ENCODE measurements around the gene NLGN1. TPM values are rescaled to one million over a fixed set of nuclear protein-coding genes. Genes with fewer than 3 reads are reported as not detected.

NLGN1 gene
- total RNA-seq, 1 donor from 2014 or later: 3.9 TPM

DNA sequence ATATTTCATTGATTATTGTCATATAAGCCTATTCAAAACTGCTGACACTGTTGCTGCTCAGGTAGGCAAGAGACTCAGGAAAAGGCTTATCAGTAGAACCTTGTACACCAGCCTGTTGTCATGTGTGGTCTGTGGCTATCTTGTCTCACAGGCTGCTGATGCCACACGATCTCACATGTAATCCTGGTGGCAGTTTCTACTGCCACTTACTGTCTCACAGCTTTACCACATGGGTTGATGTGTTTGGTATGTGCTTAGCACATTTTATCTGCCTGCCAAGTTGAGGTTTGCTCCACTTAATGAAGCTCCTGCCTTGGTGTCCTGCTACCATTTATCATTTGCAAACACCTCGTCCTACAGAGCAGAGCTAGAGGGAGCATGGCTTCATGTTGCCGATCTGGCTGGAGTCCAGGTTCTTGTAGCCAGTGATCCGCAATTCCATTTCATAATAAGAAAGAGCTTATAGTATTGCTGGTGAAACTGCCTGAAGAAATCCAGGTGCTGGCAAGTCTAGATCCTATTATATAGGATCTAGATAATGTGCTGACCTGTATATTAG is 637.9 kb downstream of the NLGN1 start:
- Histone ChIP-seq H3K27ac (no peak overlapping the region), H3K4me3 (no peak overlapping the region), H3K4me1 (no peaks in the 10 kb centered on the region), H3K27me3 (ENCODE audit: low read depth) (no peaks in the 10 kb centered on the region), H3K9me3 (no peaks in the 10 kb centered on the region), H3K36me3 (no peaks in the 10 kb centered on the region)
- DNase-seq: no peak
- intact Hi-C loops (cut with DNase I): no loop called here
- ATAC-seq: no peak
- TF ChIP-seq, protein P1, sequence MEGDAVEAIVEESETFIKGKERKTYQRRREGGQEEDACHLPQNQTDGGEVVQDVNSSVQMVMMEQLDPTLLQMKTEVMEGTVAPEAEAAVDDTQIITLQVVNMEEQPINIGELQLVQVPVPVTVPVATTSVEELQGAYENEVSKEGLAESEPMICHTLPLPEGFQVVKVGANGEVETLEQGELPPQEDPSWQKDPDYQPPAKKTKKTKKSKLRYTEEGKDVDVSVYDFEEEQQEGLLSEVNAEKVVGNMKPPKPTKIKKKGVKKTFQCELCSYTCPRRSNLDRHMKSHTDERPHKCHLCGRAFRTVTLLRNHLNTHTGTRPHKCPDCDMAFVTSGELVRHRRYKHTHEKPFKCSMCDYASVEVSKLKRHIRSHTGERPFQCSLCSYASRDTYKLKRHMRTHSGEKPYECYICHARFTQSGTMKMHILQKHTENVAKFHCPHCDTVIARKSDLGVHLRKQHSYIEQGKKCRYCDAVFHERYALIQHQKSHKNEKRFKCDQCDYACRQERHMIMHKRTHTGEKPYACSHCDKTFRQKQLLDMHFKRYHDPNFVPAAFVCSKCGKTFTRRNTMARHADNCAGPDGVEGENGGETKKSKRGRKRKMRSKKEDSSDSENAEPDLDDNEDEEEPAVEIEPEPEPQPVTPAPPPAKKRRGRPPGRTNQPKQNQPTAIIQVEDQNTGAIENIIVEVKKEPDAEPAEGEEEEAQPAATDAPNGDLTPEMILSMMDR (IDR thresholded peaks at IDR 0.05): no peak

DNA sequence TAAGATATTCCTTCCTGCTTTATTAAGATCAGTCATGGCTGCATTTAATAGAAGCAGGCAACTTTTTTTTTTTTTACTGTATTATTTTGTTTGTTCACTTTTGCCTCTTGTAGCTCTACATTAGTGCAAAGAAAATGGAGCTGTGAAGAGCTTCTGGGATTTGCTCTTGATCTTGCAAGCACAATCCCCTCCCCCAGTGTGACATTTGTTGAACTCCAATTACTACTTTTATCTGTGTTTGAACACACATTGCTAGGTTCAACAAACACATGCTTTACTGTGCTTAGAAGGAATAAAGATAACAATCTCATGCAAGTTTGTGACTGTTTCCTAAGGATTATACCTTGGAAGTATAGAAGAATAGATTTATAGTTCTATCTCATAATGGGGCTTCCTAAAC is 648.8 kb downstream of the NLGN1 start:
- TF ChIP-seq, protein P1 (IDR thresholded peaks at IDR 0.05): no peak

DNA sequence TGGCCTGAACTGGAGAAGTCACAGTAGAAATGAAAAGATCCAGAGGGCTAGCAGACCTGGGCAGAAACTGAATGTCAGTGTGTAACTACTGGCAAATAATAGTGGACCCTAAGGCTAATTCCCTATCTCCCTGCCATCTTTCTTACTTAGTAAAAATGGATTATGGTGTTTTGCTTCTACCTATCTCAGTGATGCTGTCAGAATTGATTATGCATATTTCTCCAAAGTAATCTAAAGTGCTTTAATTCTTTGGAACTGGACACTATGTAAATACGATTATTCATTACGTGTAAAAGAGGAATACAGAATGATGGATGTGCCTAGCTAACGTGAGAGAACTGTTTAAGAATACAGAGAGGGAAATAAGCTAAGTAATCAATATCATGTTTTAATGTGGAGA is 651.9 kb downstream of the NLGN1 start:
- no peak overlapping the region for H3K4me3 ChIP-seq
- H3K27ac ChIP-seq: no peak overlapping the region
- TF ChIP-seq, protein P1 (IDR thresholded peaks at IDR 0.05): no peak
- no peaks in the 10 kb centered on the region for H3K9me3 ChIP-seq
- no peaks in the 10 kb centered on the region for H3K27me3 ChIP-seq (ENCODE audit: low read depth)
- no peaks in the 10 kb centered on the region for H3K4me1 ChIP-seq
- intact Hi-C loops (cut with DNase I): no loop called here
- H3K36me3 ChIP-seq: no peaks in the 10 kb centered on the region
- DNase-seq (no peak), ATAC-seq (no peak)

More for the DNA sequence above, 648.8 kb downstream of the NLGN1 start:
- H3K27ac ChIP-seq: no peak overlapping the region
- ATAC-seq (no peak), DNase-seq (no peak)
- H3K27me3 ChIP-seq (ENCODE audit: low read depth): no peaks in the 10 kb centered on the region
- no peak overlapping the region for H3K4me3 ChIP-seq
- no peaks in the 10 kb centered on the region for H3K36me3 ChIP-seq
- H3K4me1 ChIP-seq: no peaks in the 10 kb centered on the region
- intact Hi-C loops (cut with DNase I): no loop called here
- no peaks in the 10 kb centered on the region for H3K9me3 ChIP-seq

DNA sequence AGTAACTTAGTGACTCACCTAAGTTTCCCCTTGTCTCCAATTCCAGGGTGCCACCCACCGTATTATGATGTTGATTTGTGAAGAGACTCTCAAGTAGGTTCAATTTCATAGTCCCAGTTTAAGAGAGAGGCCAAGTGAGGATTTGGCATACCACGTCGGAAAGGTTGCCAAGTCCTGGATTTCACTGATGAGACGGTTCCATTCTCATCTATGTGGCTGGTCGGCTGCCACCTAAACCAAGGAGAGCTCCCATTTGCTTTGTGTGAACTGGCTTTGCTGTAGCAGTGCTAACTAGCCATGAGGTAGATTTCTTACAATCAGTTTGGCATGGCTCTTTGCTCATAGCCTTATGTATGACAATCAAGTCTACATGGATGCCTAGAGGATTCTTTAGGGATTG is 653.6 kb downstream of the NLGN1 start:
- ATAC-seq: no peak
- H3K9me3 ChIP-seq: no peaks in the 10 kb centered on the region
- no peaks in the 10 kb centered on the region for H3K36me3 ChIP-seq
- no peaks in the 10 kb centered on the region for H3K4me1 ChIP-seq
- no peaks in the 10 kb centered on the region for H3K27me3 ChIP-seq (ENCODE audit: low read depth)
- H3K27ac ChIP-seq: no peak overlapping the region
- intact Hi-C loops (cut with DNase I): no loop called here
- no peak for DNase-seq
- no peak overlapping the region for H3K4me3 ChIP-seq
- TF ChIP-seq, protein P1 (IDR thresholded peaks at IDR 0.05): no peak

DNA sequence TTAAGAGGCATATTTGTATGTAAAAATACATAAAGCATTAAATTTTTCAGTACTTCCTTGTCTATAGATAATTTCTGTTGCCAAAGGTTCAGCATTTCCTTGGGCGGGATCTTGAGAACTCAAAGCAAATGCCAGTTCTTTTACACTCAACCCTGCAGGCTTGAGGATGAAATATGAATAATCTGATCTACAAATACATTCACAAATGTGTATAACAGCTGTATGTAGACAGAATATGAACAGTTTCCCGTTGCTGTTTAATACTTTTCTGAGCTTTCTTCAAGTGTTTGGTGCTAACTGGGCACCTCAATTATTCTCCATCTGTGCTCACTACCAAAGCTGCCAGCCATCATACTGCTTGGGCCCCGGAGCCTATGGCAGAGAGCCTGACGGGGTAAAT is 661.3 kb downstream of the NLGN1 start:
- no peaks in the 10 kb centered on the region for H3K36me3 ChIP-seq
- DNase-seq (no peak), ATAC-seq (no peak)
- no peak overlapping the region for H3K4me3 ChIP-seq
- H3K4me1 ChIP-seq: no peaks in the 10 kb centered on the region
- TF ChIP-seq, protein P1 (IDR thresholded peaks at IDR 0.05): no peak
- intact Hi-C loops (cut with DNase I): no loop called here
- no peaks in the 10 kb centered on the region for H3K27me3 ChIP-seq (ENCODE audit: low read depth)
- no peak overlapping the region for H3K27ac ChIP-seq
- peaks cover 8% of the 10 kb centered on the region for H3K9me3 ChIP-seq

Measured in lower lobe of right lung (tissue), 2 donors.